Duodenal mucosa (tissue), 2 donors: ENCODE data around the gene LIN9.
"Not testable (repeated sequence)": the region's sequence is repeated elsewhere in the genome, so short reads cannot be mapped to it uniquely, and the experiment has no call there.

ENCODE experiments used
- H3K27ac ChIP-seq: one replicate; pipeline ENCODE4 v1.7.0; 2013; ENCODE audit warnings: low read depth, low read length
- H3K27me3 ChIP-seq, 2 donors: one replicate each; pipeline ENCODE4 v1.7.0; 2013; ENCODE audit warnings: low read length in 2 of 2, control low read depth in 1 of 2; ENCODE audit not compliant: insufficient read depth in 2 of 2, control insufficient read depth in 1 of 2
- H3K36me3 ChIP-seq, 2 donors: one replicate each; pipeline ENCODE4 v1.7.0; 2013; ENCODE audit warnings: low read length in 2 of 2, control low read depth in 1 of 2; ENCODE audit not compliant: insufficient read depth in 2 of 2, control insufficient read depth in 1 of 2
- H3K4me1 ChIP-seq, 2 donors: one replicate each; pipeline ENCODE4 v1.7.0; 2013; ENCODE audit warnings: low read length in 2 of 2, control low read depth in 1 of 2; ENCODE audit not compliant: insufficient read depth in 2 of 2, control insufficient read depth in 1 of 2
- H3K4me3 ChIP-seq, 2 donors: one replicate each; pipeline ENCODE4 v1.7.0; 2013; ENCODE audit warnings: low read length in 2 of 2, low read depth in 1 of 2
- H3K9ac ChIP-seq, 2 donors: one replicate each; pipeline ENCODE4 v1.7.0; 2013; ENCODE audit warnings: low read length in 2 of 2, low read depth in 1 of 2
- H3K9me3 ChIP-seq, 2 donors: one replicate each; pipeline ENCODE4 v1.7.0; 2013; ENCODE audit warnings: low read length in 2 of 2, control low read depth in 1 of 2; ENCODE audit not compliant: control insufficient read depth in 1 of 2

LIN9 gene

GRCh38 chr1:226344441-226345259 lies 35.7 kb upstream of the LIN9 start:
- Histone ChIP-seq H3K27ac (no peak overlapping the region), H3K9me3 (no peaks in the 10 kb centered on the region), H3K9ac (no peak overlapping the region), H3K36me3 (no peaks in the 10 kb centered on the region), H3K27me3 (no peaks in the 10 kb centered on the region), H3K4me1 (peaks cover 9 to 12% of the 10 kb centered on the region in 2 donors), H3K4me3 (no peak overlapping the region)

DNA sequence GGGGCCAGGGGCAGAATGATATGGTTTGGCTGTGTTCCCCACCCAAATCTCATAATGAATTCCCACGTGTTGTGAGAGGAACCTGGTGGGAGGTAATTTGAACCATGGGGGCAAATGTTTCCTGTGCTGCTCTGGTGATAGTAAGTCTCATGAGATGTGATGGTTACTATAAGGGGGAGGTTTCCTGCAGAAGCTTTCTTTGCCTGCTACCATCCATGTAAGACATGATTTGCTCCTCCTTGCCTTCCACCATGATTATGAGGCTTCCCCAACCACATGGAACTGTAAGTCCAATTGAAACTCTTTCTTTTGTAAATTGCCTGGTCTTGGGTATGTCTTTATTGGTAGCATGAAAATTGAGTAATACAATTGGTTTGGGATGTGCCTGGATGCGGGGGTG lies 33.7 kb upstream of the LIN9 start:
- Histone ChIP-seq H3K9me3 (no peaks in the 10 kb centered on the region), H3K4me3 (no peak overlapping the region), H3K27me3 (no peaks in the 10 kb centered on the region), H3K4me1 (no peaks in the 10 kb centered on the region), H3K9ac (no peak overlapping the region), H3K27ac (no peak overlapping the region), H3K36me3 (no peaks in the 10 kb centered on the region)

- H3K27me3 ChIP-seq, H3K4me3 ChIP-seq, H3K36me3 ChIP-seq, H3K9ac ChIP-seq, H3K9me3 ChIP-seq, H3K4me1 ChIP-seq, H3K27ac ChIP-seq: not testable (repeated sequence)
These were observed 31.1 kb upstream of the LIN9 start for GRCh38 chr1:226340111-226340510.

GRCh38 chr1:226337276-226337875 lies 28.4 kb upstream of the LIN9 start:
- H3K4me3 ChIP-seq, result no peak overlapping the region
- H3K27ac ChIP-seq, result no peak overlapping the region
- no peaks in the 10 kb centered on the region for H3K36me3 ChIP-seq
- H3K9ac ChIP-seq, result no peak overlapping the region
- H3K9me3 ChIP-seq, result no peaks in the 10 kb centered on the region
- no peaks in the 10 kb centered on the region for H3K27me3 ChIP-seq
- peaks cover 5% of the 10 kb centered on the region in 2 donors for H3K4me1 ChIP-seq

DNA sequence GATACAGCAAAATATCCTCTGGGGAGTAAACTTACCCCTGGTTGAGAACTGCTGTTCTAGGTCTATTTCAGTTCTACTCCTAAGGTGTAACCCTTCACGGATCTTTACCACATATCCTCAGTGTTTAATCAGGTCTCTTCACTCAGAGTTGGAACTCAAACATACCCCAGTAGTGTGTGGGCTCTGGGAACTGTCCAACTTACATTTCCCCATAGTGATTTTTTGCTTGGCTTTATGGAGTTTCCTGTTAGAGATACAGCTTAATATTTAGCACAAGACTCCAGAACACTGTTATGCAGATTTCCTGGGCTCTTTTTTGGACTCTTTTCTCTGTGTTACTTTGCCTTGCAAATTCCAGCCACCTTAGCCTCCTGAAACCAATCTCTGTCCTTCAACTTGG lies 26.7 kb upstream of the LIN9 start:
- no peaks in the 10 kb centered on the region for H3K9me3 ChIP-seq
- no peak overlapping the region for H3K27ac ChIP-seq
- H3K4me1 ChIP-seq, result peaks cover 5% of the 10 kb centered on the region in 2 donors
- H3K9ac ChIP-seq, result no peak overlapping the region
- no peaks in the 10 kb centered on the region for H3K36me3 ChIP-seq
- no peak overlapping the region for H3K4me3 ChIP-seq
- no peaks in the 10 kb centered on the region for H3K27me3 ChIP-seq

DNA sequence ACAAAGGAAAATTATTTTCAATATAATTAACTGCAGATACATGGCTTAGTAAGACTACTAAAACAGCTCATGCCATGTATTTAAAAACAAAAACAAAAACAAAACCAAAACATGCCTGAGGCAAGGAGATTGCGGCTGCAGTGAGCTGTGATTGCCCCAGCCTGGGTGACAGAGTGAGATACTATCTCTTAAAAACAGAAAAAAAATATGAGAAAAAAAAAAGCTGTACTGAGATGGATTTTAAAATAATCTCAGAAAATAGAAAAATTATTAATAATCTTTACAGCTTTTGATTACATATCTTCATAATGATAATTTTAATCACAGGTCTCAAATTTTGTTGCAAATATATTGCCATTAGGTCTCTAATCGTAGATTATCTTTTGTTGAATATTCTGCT lies 24.0 kb upstream of the LIN9 start:
- Histone ChIP-seq H3K4me1 (peaks cover 5% of the 10 kb centered on the region in 2 donors), H3K36me3 (no peaks in the 10 kb centered on the region), H3K27me3 (no peaks in the 10 kb centered on the region), H3K4me3 (peak overlapping the region in 1 of 2 donors; percentile 23), H3K27ac (no peak overlapping the region), H3K9ac (no peak overlapping the region), H3K9me3 (no peaks in the 10 kb centered on the region)

DNA sequence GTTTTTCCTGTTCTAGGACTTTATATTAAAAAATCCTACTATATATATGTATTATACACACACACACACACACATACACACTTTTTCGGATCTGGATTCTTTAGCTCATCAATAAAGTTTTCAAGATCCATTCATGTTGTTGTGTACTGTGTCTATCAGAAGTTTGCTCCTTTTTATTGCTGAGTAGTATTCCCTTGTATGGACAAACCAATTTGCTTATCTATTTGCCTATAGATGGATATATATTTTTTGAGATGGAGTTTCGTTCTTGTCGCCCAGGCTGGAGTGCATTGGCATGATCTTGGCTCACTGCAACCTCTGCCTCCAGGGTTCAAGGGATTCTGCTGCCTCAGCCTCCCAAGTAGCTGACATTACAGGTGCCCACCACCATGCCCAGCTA lies 20.3 kb upstream of the LIN9 start:
- Histone ChIP-seq H3K27ac (no peak overlapping the region), H3K9me3 (no peaks in the 10 kb centered on the region), H3K4me3 (no peak overlapping the region), H3K9ac (no peak overlapping the region), H3K4me1 (peaks cover 5% of the 10 kb centered on the region in 2 donors), H3K27me3 (no peaks in the 10 kb centered on the region), H3K36me3 (no peaks in the 10 kb centered on the region)

DNA sequence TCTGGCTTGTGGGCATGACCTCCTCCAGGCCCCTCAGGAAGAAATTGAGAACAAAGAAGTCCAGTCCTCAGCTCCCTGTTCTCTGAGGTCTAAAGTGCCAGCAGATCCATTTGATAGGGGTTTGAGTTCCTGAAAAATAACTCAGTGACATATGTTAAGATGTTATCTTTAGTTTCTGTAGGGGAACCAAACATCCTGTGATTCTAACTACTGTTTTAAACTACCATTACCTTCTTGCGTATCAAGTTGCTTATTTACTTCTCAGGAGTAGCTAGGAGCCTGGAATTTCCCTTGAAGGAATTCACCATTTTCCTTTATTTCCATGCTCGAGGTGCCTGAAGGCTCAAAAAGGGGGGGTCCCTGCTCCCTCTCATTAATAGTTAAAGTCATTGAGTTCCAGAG lies 18.8 kb upstream of the LIN9 start:
- H3K27ac ChIP-seq, result no peak overlapping the region
- H3K36me3 ChIP-seq, result no peaks in the 10 kb centered on the region
- H3K9me3 ChIP-seq, result no peaks in the 10 kb centered on the region
- H3K4me1 ChIP-seq, result no peaks in the 10 kb centered on the region
- no peak overlapping the region for H3K9ac ChIP-seq
- no peaks in the 10 kb centered on the region for H3K27me3 ChIP-seq
- H3K4me3 ChIP-seq, result no peak overlapping the region

- no peak overlapping the region for H3K27ac ChIP-seq
- H3K27me3 ChIP-seq, result no peaks in the 10 kb centered on the region
- H3K9me3 ChIP-seq, result no peaks in the 10 kb centered on the region
- H3K4me3 ChIP-seq, result no peak overlapping the region
- no peaks in the 10 kb centered on the region for H3K36me3 ChIP-seq
- H3K4me1 ChIP-seq, result no peaks in the 10 kb centered on the region
- no peak overlapping the region for H3K9ac ChIP-seq
These were observed 16.2 kb upstream of the LIN9 start for GRCh38 chr1:226325178-226325577.

DNA sequence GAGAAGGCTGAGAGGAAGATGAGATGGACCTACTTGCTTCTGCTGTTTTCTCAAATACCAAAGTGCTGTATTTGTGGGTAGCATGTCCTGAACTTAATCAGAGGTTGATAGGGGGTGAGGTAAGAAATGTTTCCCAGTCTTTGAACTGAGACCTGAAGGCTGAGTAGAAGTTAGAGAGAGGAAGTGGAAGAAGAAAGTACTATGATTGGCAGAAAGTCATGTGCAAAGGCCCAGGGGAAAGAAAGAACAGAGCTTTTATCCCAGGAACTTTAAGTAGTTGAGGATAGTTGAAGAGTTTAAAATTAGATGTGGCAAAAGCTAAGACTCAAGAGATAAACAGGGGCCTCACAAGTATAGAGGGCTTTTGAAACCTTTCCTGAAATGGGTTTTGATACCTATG lies 15.5 kb upstream of the LIN9 start:
- Histone ChIP-seq H3K4me3 (no peak overlapping the region), H3K27me3 (no peaks in the 10 kb centered on the region), H3K4me1 (no peaks in the 10 kb centered on the region), H3K9me3 (no peaks in the 10 kb centered on the region), H3K36me3 (no peaks in the 10 kb centered on the region), H3K9ac (no peak overlapping the region), H3K27ac (no peak overlapping the region)
